ENCODE data around the gene ARHGAP10.

The ARHGAP10 gene

DNA sequence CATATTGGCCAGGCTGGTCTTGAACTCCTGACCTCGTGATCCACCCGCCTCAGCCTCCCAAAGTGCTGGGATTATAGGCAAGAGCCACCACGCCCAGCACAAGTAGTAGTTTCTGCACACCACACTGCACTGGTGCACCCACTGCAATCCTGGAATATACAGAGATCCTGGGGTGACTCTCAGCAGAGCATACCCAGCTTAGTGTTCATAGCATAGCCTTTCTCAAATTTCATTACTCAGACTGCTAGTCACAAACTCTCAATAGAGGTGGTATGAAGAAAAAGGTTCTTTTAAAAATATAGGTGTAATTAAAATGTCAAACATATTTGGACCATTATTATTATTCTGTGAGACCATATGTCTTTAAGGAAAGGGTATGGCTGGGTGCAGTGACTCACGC is 6.2 kb upstream of the ARHGAP10 start:
- no peaks in the 10 kb centered on the region for H3K79me2 ChIP-seq (ENCODE audit: insufficient read depth, low read depth)
- no peak overlapping the region for H3K27ac ChIP-seq
- H3K4me1 ChIP-seq (ENCODE audit: low read depth, poor library complexity, severe bottlenecking) = peaks cover 46% of the 10 kb centered on the region
- H2AFZ ChIP-seq (ENCODE audit: low read depth) = no peak overlapping the region
- no peak overlapping the region for H3K4me2 ChIP-seq
- no peak for TF ChIP-seq CTCF (conservative IDR thresholded peaks at IDR 0.05; ENCODE audit: low read depth, low read length)
- H3K4me3 ChIP-seq (IDR thresholded peaks at IDR 0.05; ENCODE audit: insufficient read depth, low read depth, low read length) = no peak overlapping the region
- no peak overlapping the region for H3K9ac ChIP-seq
- H4K20me1 ChIP-seq (ENCODE audit: insufficient read depth) = no peaks in the 10 kb centered on the region
- no peaks in the 10 kb centered on the region for H3K27me3 ChIP-seq (ENCODE audit: insufficient read depth, low read depth)
- no peaks in the 10 kb centered on the region for H3K36me3 ChIP-seq (ENCODE audit: insufficient read depth)

DNA sequence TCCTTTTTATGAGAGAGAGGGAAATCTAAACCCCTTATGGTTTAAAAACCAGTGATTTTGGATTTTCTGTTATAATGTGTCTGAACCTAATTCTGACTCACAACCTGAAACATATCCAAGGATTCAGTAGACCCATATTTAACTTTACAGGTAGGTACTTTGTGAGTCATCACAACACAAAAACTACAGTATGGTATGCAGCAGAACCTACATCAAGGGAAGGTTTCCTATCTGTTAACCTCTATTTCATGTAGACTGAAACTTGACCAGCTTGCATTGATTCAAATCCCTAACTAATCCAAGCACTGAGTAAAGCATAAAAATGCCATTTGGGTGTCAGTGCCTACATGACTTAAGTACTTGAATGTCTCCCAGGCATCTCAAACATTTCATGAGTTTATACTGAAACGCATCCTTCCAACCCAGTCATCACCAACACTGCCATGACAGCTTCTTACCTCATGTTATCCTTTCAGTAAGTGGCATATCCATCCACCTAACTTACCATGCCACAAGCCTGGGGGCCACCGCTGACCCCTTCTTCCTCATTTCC is 4.3 kb upstream of the ARHGAP10 start:
- H3K4me3 ChIP-seq (IDR thresholded peaks at IDR 0.05; ENCODE audit: insufficient read depth, low read depth, low read length) = no peak overlapping the region

DNA sequence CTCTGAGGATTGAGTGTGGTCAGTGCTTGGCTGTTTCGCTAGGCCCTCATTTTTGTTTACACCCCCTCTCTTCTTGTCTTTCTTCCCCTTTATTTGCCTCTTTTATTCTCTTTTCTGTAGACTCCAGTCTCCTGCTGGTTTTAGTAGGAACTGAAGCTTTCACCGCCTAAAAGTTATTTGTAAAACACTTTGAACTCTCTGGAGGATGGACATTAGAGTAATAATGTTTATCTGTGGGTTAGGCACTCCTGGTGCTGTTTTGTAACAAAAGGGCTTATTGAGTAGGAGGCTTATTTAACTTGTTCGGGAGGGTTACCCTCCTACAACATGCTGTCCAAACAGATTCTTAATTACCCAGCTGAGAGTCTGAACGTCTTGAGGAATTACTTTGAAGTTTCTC is 1.6 kb upstream of the ARHGAP10 start:
- H3K9ac ChIP-seq = peak overlapping the region; percentile 98
- peaks cover 34% of the 10 kb centered on the region for H3K79me2 ChIP-seq (ENCODE audit: insufficient read depth, low read depth)
- H3K27ac ChIP-seq = peak overlapping the region; percentile 100
- H3K4me3 ChIP-seq (IDR thresholded peaks at IDR 0.05; ENCODE audit: insufficient read depth, low read depth, low read length) = no peak overlapping the region
- peaks cover 11% of the 10 kb centered on the region; the same call in 1 of the 2 replicates for H4K20me1 ChIP-seq (ENCODE audit: insufficient read depth)
- no peaks in the 10 kb centered on the region for H3K27me3 ChIP-seq (ENCODE audit: insufficient read depth, low read depth)
- peaks cover 45% of the 10 kb centered on the region for H3K4me1 ChIP-seq (ENCODE audit: low read depth, poor library complexity, severe bottlenecking)
- peak overlapping the region; percentile 72 for H2AFZ ChIP-seq (ENCODE audit: low read depth)
- H3K36me3 ChIP-seq (ENCODE audit: insufficient read depth) = no peaks in the 10 kb centered on the region
- H3K4me2 ChIP-seq = peak overlapping the region; percentile 93
- peak; percentile 42; the same call in 1 of the 2 replicates for TF ChIP-seq CTCF (conservative IDR thresholded peaks at IDR 0.05; ENCODE audit: low read depth, low read length)

More for the DNA sequence above, 4.3 kb upstream of the ARHGAP10 start:
- Histone ChIP-seq H3K4me1 (ENCODE audit: low read depth, poor library complexity, severe bottlenecking) (peaks cover 46% of the 10 kb centered on the region), H2AFZ (ENCODE audit: low read depth) (no peak overlapping the region), H3K9ac (no peak overlapping the region), H3K27me3 (ENCODE audit: insufficient read depth, low read depth) (no peaks in the 10 kb centered on the region), H4K20me1 (ENCODE audit: insufficient read depth) (no peaks in the 10 kb centered on the region), H3K4me2 (no peak overlapping the region), H3K36me3 (ENCODE audit: insufficient read depth) (no peaks in the 10 kb centered on the region), H3K27ac (no peak overlapping the region), H3K79me2 (ENCODE audit: insufficient read depth, low read depth) (peaks cover 6% of the 10 kb centered on the region; the same call in 1 of the 2 replicates)
- TF ChIP-seq CTCF (conservative IDR thresholded peaks at IDR 0.05; ENCODE audit: low read depth, low read length) = no peak

GRCh38 chr4:147732518-147733235 is 789 bp downstream of the ARHGAP10 start:
- Histone ChIP-seq H3K27ac (peak overlapping the region; percentile 100), H3K79me2 (ENCODE audit: insufficient read depth, low read depth) (peaks cover 57% of the 10 kb centered on the region), H2AFZ (ENCODE audit: low read depth) (peak overlapping the region; percentile 72; the same call in 1 of the 2 replicates), H3K9ac (peak overlapping the region; percentile 98), H3K36me3 (ENCODE audit: insufficient read depth) (no peaks in the 10 kb centered on the region), H4K20me1 (ENCODE audit: insufficient read depth) (peaks cover 25% of the 10 kb centered on the region), H3K4me2 (peak overlapping the region; percentile 93), H3K4me3 (IDR thresholded peaks at IDR 0.05; ENCODE audit: insufficient read depth, low read depth, low read length) (peak overlapping the region; percentile 16), H3K4me1 (ENCODE audit: low read depth, poor library complexity, severe bottlenecking) (peaks cover 66% of the 10 kb centered on the region), H3K27me3 (ENCODE audit: insufficient read depth, low read depth) (no peaks in the 10 kb centered on the region)
- no peak for TF ChIP-seq CTCF (conservative IDR thresholded peaks at IDR 0.05; ENCODE audit: low read depth, low read length)

Data from KMS-11 (cell line).